SK-N-MC (cell line): ENCODE results near the gene DCAF11.

Source experiments
- DNase-seq: peaks from one replicate; pipeline ENCODE4 v3.0.0-alpha.2; 2011; ENCODE audit warnings: low read depth, low spot score
- H3K27ac ChIP-seq: fragments of 200-600 bp; sonication (generic); 2 replicates; pipeline ENCODE4 v1.5.1; 2016; ENCODE audit warnings: mixed run types
- H3K36me3 ChIP-seq: fragments of 200-600 bp; sonication (generic); 2 replicates; pipeline ENCODE4 v1.6.1; 2017; ENCODE audit warnings: antibody characterized with exemption, low read length, mixed read lengths; ENCODE audit not compliant: insufficient read depth
- H3K4me3 ChIP-seq: fragments of 200-600 bp; sonication (generic); 2 replicates; pipeline ENCODE4 v1.5.1; 2016
- H3K9ac ChIP-seq: fragments of 200-600 bp; sonication (generic); 2 replicates; pipeline ENCODE4 v1.8.0; 2017; ENCODE audit warnings: mixed run types, mixed read lengths; ENCODE audit not compliant: insufficient read length
- H3K9me3 ChIP-seq: fragments of 200-600 bp; sonication (generic); 2 replicates; pipeline ENCODE4 v1.6.1; 2017; ENCODE audit warnings: low read depth, mild to moderate bottlenecking, antibody characterized with exemption, low read length, moderate library complexity, mixed read lengths
- EZH2 ChIP-seq: fragments of 200-600 bp; sonication (generic); IDR thresholded peaks from one replicate; pipeline ENCODE4 v1.6.1; 2017; ENCODE audit warnings: antibody characterized with exemption
- FOXP2 ChIP-seq: optimal IDR thresholded peaks from 2 replicates; pipeline ENCODE3; 2011; ENCODE audit warnings: mild to moderate bottlenecking, moderate library complexity; ENCODE audit not compliant: insufficient read depth; ENCODE audit errors: extremely low read length, control extremely low read depth
- POLR2AphosphoS5 ChIP-seq: IDR thresholded peaks from 2 replicates; pipeline ENCODE4 v1.6.1; 2012; ENCODE audit warnings: mild to moderate bottlenecking, low read depth, low read length, borderline replicate concordance

DCAF11 gene

DNA sequence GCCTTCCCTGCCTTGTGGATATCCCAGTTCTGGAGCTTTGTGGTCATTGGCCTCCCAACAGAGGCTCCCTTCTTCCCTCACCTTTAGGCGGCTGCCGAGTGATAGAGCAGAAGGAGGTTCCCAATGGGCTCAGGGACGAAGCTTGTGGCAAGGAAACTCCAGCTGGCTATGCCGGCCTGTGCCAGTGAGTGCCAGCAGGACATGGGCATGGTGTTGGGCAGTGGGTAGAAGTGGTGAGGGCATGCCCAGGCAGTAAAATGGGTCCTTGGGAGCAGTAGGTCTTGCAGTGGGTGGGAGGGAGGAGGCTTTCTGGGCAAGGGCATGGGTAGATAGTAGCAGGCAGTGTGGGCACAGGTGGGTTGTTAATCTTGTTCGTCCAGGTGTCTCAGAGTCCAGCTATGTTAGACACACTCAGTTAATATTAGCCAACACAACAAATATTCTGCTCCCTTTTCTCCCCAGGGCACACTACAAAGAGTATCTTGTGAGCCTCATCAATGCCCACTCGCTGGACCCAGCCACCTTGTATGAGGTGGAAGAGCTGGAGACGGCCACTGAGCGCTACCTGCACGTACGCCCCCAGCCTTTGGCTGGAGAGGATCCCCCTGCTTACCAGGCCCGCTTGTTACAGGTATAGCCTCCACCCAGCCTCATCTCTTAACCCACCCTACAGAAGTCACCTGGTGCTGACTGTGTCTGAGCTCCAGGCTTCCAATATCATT lies 45.4 kb downstream of the DCAF11 start:
- Histone ChIP-seq H3K36me3 (peaks cover 41% of the 10 kb centered on the region), H3K27ac (no peak overlapping the region), H3K4me3 (no peak overlapping the region), H3K9me3 (no peaks in the 10 kb centered on the region), H3K9ac (no peak overlapping the region)
- TF ChIP-seq EZH2: no peak
- no peak for TF ChIP-seq FOXP2
- TF ChIP-seq POLR2AphosphoS5: no peak
- no peak for DNase-seq

GRCh38 chr14:24160499-24160849 lies 45.9 kb downstream of the DCAF11 start:
- TF ChIP-seq POLR2AphosphoS5 (no peak), EZH2 (no peak), FOXP2 (no peak)
- Histone ChIP-seq H3K9me3 (no peaks in the 10 kb centered on the region), H3K4me3 (no peak overlapping the region), H3K27ac (no peak overlapping the region), H3K36me3 (peaks cover 36% of the 10 kb centered on the region), H3K9ac (no peak overlapping the region)
- no peak for DNase-seq

DNA sequence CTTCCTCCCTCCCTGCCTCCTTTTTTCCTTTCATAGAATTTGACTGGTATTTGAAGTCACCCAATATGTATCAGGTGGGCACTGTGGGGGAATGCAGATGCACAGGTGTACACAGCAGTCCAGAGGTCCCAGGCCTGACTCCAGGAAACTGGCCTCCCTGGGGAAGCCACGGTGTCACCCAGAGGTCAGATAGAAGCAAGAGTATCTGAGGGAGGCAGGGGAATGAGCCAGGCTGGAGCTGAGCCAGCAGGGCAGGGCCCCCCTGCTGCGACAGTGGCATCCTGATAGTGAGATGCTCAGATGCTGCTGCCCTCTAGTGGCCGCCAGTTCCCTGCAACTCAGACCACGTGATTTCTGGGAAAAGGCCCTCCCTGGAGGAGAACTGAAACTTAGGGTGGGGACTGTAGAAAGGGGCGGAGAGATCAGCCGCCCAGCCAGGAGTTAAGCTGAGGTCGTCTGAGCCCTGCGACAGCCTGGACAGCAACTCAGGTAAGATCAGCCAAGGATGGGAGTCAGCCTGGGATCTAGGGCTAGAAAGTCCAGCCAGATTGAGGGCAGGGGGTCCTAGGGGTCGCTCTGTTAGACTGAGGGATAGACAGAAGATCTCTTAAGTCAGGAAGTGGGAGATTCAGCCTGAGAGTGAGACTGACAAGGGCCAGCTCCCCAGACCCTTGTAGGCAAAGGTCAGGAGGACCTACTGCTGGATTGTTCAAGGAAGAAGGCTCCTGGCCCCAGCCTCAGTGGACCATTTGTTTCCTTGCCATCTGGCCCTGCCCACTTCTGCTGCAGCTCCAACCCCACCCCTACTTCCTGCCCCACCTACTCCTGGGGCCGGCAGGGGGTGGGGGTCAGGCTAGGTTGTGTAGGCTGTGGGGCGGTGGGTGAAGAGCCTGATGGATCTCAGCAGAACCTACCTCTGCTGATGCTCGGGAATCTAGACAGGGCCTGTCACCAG lies 46.5 kb downstream of the DCAF11 start, which contains the start of gene IRF9:
TSS of gene IRF9 (plus strand) at position 416 of the 955 bp plus-strand sequence. CDS start 880 bp downstream, outside the sequence.
- peak within 1 kb of the TSS; percentile 78 for H3K4me3 ChIP-seq
- DNase-seq: peak; percentile 91
- TF ChIP-seq POLR2AphosphoS5: peak; percentile 68
- peak; percentile 16 for TF ChIP-seq FOXP2
- TF ChIP-seq EZH2: no peak
- no peak within 1 kb of the TSS for H3K27ac ChIP-seq
- H3K9ac ChIP-seq: peak within 1 kb of the TSS; percentile 64
- H3K9me3 ChIP-seq: no peaks in the 10 kb centered on the region
- H3K36me3 ChIP-seq: peaks cover 31% of the 10 kb centered on the region

DNA sequence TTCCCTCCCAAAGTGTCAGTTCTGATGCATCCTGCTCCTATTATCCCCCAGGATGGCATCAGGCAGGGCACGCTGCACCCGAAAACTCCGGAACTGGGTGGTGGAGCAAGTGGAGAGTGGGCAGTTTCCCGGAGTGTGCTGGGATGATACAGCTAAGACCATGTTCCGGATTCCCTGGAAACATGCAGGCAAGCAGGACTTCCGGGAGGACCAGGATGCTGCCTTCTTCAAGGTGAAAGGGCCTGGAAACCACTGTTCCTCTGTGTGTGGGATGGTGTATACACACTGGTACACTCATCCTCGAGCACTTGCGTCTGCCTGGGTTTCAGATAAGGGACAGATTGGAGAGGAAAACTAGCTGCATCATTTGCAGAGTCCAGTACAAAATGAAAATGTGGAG lies 47.5 kb downstream of the DCAF11 start:
- H3K4me3 ChIP-seq: peak overlapping the region; percentile 78; the same call in 1 of the 2 replicates
- no peak overlapping the region for H3K27ac ChIP-seq
- DNase-seq: no peak
- peak overlapping the region; percentile 64 for H3K9ac ChIP-seq
- no peaks in the 10 kb centered on the region for H3K9me3 ChIP-seq
- H3K36me3 ChIP-seq: peaks cover 25% of the 10 kb centered on the region
- TF ChIP-seq POLR2AphosphoS5 (no peak), FOXP2 (no peak), EZH2 (no peak)

GRCh38 chr14:24164518-24164991 lies 50.0 kb downstream of the DCAF11 start:
- H3K9me3 ChIP-seq: no peaks in the 10 kb centered on the region
- no peak for TF ChIP-seq FOXP2
- no peak for TF ChIP-seq EZH2
- no peak for TF ChIP-seq POLR2AphosphoS5
- no peak for DNase-seq
- peaks cover 11% of the 10 kb centered on the region; the same call in 1 of the 2 replicates for H3K36me3 ChIP-seq
- no peak overlapping the region for H3K27ac ChIP-seq
- H3K9ac ChIP-seq: peak overlapping the region; percentile 45
- no peak overlapping the region for H3K4me3 ChIP-seq

DNA sequence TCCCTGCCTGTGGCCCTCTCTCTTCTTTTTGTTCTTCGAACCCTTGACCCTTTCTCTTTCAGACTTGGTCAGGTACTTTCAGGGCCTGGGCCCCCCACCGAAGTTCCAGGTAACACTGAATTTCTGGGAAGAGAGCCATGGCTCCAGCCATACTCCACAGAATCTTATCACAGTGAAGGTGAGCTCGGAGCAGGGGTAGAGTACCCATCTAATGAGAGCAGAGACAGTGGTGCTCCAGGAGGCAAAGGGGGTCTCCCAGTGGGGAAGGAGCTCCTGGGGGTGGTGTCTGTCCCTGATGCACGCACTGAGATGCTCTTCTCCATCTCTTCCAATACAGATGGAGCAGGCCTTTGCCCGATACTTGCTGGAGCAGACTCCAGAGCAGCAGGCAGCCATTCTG lies 51.2 kb downstream of the DCAF11 start:
- no peak overlapping the region for H3K9ac ChIP-seq
- DNase-seq: no peak
- no peak overlapping the region for H3K27ac ChIP-seq
- H3K9me3 ChIP-seq: no peaks in the 10 kb centered on the region
- H3K36me3 ChIP-seq: no peaks in the 10 kb centered on the region; the same call in 1 of the 2 replicates
- no peak overlapping the region for H3K4me3 ChIP-seq
- no peak for TF ChIP-seq EZH2
- no peak for TF ChIP-seq FOXP2
- TF ChIP-seq POLR2AphosphoS5: no peak

DNA sequence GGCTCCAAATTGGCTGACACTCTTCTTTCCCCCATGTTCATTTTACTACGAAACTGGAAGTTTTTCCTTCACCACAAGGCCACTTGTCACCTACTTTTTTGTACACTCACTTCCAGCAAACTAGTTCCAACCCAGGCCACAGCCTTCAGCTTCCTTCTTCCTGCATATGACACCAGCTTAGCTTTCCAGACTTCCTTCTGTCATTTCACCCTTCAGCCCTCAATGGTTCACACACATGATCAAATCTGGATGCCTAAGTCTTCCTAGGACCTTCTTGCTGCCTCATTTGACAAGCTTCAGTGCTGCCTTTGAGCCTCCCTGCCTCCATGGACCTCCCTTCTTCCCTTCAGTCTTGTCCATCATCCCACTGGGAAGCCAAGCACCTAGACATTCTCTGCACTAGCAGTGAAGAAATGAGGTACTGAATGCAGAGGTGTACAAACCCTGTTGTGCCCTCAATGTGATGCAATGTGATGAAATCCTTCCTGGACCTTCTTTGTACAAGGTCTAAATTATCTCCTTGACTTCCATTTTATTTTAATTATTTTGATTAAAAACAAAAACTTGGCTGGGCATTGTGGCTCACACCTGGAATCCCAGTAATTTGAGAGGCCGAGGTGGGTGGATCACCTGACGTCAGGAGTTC lies 53.0 kb downstream of the DCAF11 start:
- TF ChIP-seq EZH2 (no peak), POLR2AphosphoS5 (no peak), FOXP2 (no peak)
- Histone ChIP-seq H3K36me3 (no peaks in the 10 kb centered on the region; the same call in 1 of the 2 replicates), H3K27ac (peak overlapping the region; percentile 31; the same call in 1 of the 2 replicates), H3K9me3 (no peaks in the 10 kb centered on the region), H3K9ac (no peak overlapping the region), H3K4me3 (no peak overlapping the region)
- no peak for DNase-seq
